ENCODE data around the gene PCCA. TPM values are rescaled to one million over a fixed set of nuclear protein-coding genes. Genes with fewer than 3 reads are reported as not detected.

Gene PCCA
- total RNA-seq, 3 donors from 2014 or later: 46.6 to 69.8 (median 64.7) TPM

DNA sequence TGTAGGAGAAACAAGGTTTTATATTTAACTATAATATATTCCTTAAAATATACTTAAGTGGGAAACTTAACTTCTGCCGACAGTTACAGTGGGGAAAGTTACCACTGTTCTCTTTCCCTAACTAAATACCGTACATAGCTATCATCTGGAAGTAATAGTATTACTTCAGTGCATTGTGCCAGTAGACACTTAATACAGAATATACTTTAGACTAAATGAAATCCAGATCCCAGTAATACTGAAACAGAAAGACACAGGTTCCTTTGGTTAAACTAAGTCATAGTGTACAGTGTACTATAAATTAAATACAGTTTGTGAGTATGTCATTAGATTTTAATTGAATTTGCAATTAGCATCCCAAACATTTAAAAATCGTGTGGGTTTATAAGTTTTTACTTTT, 107.5 kb downstream of the PCCA start:
- no peak for TF ChIP-seq POLR2A (IDR thresholded peaks at IDR 0.05)
- TF ChIP-seq, protein P1, sequence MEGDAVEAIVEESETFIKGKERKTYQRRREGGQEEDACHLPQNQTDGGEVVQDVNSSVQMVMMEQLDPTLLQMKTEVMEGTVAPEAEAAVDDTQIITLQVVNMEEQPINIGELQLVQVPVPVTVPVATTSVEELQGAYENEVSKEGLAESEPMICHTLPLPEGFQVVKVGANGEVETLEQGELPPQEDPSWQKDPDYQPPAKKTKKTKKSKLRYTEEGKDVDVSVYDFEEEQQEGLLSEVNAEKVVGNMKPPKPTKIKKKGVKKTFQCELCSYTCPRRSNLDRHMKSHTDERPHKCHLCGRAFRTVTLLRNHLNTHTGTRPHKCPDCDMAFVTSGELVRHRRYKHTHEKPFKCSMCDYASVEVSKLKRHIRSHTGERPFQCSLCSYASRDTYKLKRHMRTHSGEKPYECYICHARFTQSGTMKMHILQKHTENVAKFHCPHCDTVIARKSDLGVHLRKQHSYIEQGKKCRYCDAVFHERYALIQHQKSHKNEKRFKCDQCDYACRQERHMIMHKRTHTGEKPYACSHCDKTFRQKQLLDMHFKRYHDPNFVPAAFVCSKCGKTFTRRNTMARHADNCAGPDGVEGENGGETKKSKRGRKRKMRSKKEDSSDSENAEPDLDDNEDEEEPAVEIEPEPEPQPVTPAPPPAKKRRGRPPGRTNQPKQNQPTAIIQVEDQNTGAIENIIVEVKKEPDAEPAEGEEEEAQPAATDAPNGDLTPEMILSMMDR (IDR thresholded peaks at IDR 0.05): no peak
- TF ChIP-seq POLR2AphosphoS5 (IDR thresholded peaks at IDR 0.05): no peak
- Histone ChIP-seq H3K4me1 (no peaks in the 10 kb centered on the region), H3K4me3 (no peak overlapping the region), H3K9me3 (no peaks in the 10 kb centered on the region), H3K27me3 (no peaks in the 10 kb centered on the region), H3K36me3 (no peaks in the 10 kb centered on the region), H3K27ac (no peak overlapping the region)
- intact Hi-C loops (cut with DNase I; ENCODE audit: low total_unique reads): no loop called here
- no peak for DNase-seq (ENCODE audit: low spot score in 2 of 2)

DNA sequence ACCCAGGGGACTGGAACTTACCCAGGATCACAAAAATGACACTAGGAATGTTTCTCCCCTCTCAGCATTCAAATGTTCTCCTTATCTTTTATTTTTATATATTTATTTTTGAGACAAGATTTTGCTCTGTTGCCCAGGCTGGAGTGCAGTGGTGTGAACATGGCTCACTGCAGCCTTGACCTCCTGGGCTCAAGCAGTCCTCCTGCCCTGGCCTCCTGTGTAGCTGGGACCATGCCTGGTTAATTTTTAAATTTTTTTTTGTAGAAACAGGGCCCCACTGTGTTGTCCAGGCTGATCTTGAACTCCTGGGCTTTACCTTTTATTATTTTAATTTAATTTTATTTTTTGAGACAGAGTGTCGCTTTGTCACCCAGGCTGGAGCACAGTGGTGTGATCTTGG, 108.2 kb downstream of the PCCA start:
- no peak overlapping the region for H3K27ac ChIP-seq

DNA sequence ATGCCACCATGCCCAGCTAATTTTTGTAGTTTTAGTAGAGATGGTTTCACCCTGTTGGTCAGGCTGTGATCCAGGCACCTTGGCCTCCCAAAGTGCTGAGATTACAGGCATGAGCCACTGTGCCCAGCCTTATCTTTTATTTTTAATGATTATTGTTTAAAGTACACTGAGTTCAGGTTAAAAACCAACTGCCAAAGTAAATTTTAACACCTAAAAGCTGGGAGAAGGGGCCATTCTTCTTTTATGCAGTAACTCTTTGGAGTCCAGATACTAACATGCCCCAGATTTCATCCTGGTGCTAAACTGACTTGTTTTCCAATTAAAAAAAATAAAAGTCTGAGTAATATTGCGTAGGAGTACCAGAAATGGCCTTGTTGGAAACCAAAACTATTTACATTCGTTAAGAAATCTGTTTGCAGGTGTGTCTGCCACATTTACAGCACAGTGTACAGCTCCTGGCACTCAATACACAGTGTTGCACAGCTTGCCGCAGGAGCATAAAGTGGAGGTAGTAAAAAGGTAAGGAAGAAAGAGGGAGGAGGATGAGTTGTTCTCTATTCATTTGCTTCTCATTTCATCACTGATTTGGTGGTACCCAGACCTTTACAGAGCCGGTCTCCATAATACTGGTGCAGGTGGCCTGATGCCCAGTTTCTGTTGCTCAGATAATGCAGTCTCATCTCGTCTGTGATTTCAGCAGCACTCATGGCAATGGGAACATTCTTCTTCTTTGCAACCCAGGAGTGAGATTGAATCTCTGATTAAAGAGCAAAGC, 108.9 kb downstream of the PCCA start:
- no peak for DNase-seq (ENCODE audit: low spot score in 2 of 2)
- TF ChIP-seq POLR2AphosphoS5 (IDR thresholded peaks at IDR 0.05) (no peak), POLR2A (IDR thresholded peaks at IDR 0.05) (no peak)
- TF ChIP-seq, protein P1 (IDR thresholded peaks at IDR 0.05): no peak
- H3K27me3 ChIP-seq: no peaks in the 10 kb centered on the region
- no peak overlapping the region for H3K4me3 ChIP-seq
- H3K36me3 ChIP-seq: no peaks in the 10 kb centered on the region
- no peak overlapping the region for H3K27ac ChIP-seq
- intact Hi-C loops (cut with DNase I; ENCODE audit: low total_unique reads): no loop called here
- peaks cover 0 to 2% of the 10 kb centered on the region in 2 donors for H3K9me3 ChIP-seq
- no peaks in the 10 kb centered on the region for H3K4me1 ChIP-seq

More for the DNA sequence above, 108.2 kb downstream of the PCCA start:
- Histone ChIP-seq H3K4me1 (no peaks in the 10 kb centered on the region), H3K4me3 (no peak overlapping the region), H3K27me3 (no peaks in the 10 kb centered on the region), H3K36me3 (no peaks in the 10 kb centered on the region), H3K9me3 (no peaks in the 10 kb centered on the region)
- DNase-seq (ENCODE audit: low spot score in 2 of 2): no peak
- intact Hi-C loops (cut with DNase I; ENCODE audit: low total_unique reads): no loop called here
- no peak for TF ChIP-seq POLR2A (IDR thresholded peaks at IDR 0.05)
- no peak for TF ChIP-seq POLR2AphosphoS5 (IDR thresholded peaks at IDR 0.05)
- TF ChIP-seq, protein P1 (IDR thresholded peaks at IDR 0.05): no peak

DNA sequence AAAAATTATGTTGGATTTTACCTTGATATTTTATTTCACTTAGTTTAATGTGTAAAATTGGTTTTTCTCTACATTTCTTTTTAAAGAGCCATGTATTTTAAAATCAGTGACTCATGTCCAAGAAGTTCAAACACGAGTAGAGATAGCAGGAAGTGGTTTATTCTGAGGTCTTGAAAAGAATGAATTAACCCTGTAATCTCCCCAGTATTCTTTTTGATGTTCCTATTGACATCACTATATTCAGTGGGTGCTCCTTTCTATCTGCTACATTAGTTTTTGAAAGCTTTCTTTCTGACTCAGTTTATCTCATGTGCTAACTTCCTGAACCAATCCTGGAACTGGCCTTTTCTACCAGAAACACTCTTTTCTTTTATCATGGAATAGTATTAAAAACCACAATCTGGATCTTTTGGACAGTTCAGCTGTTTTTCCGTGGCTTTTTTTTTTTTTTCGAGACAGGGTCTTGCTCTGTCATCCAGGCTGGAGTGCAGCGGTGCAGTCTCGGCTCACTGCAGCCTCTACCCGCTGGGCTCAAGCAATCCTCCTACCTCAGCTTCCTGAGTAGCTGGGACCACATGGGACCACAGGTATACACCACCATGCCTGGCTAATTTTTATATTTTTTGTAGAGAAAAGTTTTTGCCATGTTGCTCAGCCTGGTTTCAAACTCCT, 114.9 kb downstream of the PCCA start:
- no peak for DNase-seq (ENCODE audit: low spot score in 2 of 2)
- peaks cover 0 to 4% of the 10 kb centered on the region in 2 donors for H3K9me3 ChIP-seq
- TF ChIP-seq POLR2A (IDR thresholded peaks at IDR 0.05): no peak
- TF ChIP-seq POLR2AphosphoS5 (IDR thresholded peaks at IDR 0.05): no peak
- TF ChIP-seq, protein P1 (IDR thresholded peaks at IDR 0.05): no peak
- no peak overlapping the region for H3K27ac ChIP-seq
- intact Hi-C loops (cut with DNase I; ENCODE audit: low total_unique reads): no loop called here
- no peaks in the 10 kb centered on the region for H3K36me3 ChIP-seq
- no peaks in the 10 kb centered on the region for H3K4me1 ChIP-seq
- no peak overlapping the region for H3K4me3 ChIP-seq
- H3K27me3 ChIP-seq: no peaks in the 10 kb centered on the region

DNA sequence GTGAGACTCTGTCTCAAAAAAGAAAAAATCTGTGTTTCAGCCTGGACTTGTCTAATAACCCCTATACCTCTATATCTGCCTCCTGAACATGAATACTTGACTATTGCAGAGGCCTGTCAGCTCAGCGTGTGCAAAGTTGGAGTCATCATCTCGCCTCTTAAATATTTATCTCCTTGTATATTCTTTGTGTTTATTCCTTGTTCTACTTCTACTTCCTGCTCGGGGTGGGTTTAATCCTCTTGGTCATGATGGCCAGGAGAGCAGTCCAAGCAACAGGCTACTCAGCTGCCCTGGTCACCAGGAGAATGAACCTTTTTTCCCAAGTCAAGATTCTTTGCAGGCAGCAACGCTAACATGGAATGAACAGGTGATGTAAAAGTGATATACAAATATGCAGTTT, 119.1 kb downstream of the PCCA start:
- Histone ChIP-seq H3K27ac (no peak overlapping the region), H3K4me1 (no peaks in the 10 kb centered on the region), H3K9me3 (no peaks in the 10 kb centered on the region), H3K36me3 (no peaks in the 10 kb centered on the region), H3K4me3 (no peak overlapping the region), H3K27me3 (no peaks in the 10 kb centered on the region)
- intact Hi-C loops (cut with DNase I; ENCODE audit: low total_unique reads): no loop called here
- no peak for DNase-seq (ENCODE audit: low spot score in 2 of 2)
- TF ChIP-seq POLR2AphosphoS5 (IDR thresholded peaks at IDR 0.05) (no peak), POLR2A (IDR thresholded peaks at IDR 0.05) (no peak)
- TF ChIP-seq, protein P1 (IDR thresholded peaks at IDR 0.05): no peak

Data from breast epithelium (tissue), 4 donors.